Activated T-cell treated with anti-CD3 and anti-CD28 coated beads for 24 hours (primary cell): ENCODE results near the gene RNF32.
"Not testable (repeated sequence)": the region's sequence is repeated elsewhere in the genome, so short reads cannot be mapped to it uniquely, and the experiment has no call there.

Source experiments
- DNase-seq: peaks from one replicate; pipeline ENCODE4 v3.0.0-alpha.2; 2020; ENCODE audit warnings: low read depth

RNF32 gene

DNA sequence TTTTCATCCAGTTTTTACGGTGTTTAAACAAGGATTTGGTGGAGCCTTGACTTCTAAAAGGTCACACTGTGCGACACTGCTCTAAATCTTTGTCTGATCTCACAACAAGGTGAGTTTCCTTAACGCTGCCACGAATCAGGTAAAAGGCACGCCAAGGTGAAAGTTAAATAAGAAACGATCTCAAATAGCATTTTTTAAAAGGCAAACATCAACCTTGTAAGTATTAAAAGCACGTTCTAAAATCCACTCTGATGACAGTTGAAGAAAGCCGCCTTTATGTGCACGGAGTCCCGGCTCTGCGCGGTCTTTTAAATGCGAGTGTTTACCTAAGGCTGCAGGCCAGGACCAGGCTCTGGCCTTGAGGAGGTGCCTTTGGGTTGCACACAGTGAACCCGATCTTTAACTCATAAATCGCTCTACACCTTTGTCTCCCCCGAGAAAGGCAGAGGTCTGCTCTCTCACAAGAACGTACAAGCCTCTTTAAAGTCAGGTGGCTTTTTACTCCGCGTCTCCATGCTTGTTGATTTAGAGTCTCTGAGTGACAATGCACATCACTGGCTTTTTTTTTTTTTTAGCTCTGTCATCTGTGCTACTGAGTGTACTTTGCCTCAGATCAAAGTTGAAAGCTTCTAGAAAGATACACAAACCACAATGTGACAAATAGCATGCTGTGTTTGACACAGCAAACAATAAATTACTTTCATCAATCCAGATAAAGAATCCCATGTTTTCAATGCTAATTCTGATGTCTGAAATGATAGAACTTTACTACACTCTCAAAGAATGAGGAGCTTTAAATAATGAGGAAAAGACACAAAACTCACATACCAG, 25.9 kb upstream of the RNF32 start:
- DNase-seq, result no peak

- no peak for DNase-seq
Measured at GRCh38 chr7:156616269-156617202, 24.0 kb upstream of the RNF32 start.

- DNase-seq, result no peak
Measured at GRCh38 chr7:156617215-156617614, 23.4 kb upstream of the RNF32 start.

DNA sequence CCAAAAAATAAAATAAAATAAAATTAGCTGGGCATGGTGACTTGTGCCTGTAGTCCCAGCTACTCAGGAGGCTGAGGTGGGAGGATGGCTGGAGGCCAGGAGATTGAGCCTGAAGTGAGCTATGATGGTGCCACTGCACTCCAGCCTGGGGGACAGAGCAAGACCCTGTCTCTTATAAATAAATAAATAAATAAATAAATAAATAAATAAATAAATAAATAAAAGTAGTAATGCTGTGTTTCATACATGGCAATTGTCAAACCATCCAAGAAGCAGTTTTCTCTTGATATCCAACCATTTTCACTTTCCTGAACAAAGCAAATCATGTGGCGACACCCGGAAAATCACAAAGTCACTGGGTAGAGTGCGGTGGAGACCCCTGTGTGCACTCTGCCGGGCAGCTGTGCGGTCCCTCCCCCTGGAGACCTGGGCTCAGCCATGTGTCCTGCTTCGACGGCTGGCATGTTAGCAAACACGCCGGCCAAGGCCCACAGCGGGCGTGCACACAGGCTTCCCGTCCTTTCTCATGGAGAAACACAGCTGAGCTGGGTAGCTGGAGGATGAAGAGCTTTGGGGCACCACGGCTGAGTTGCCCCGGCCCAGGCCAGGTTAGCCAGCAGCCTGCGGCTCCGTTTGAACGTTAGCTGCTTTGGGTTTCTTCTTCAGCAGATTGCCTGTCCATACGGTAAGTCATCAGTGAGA, 22.3 kb upstream of the RNF32 start:
- DNase-seq, result no peak

DNA sequence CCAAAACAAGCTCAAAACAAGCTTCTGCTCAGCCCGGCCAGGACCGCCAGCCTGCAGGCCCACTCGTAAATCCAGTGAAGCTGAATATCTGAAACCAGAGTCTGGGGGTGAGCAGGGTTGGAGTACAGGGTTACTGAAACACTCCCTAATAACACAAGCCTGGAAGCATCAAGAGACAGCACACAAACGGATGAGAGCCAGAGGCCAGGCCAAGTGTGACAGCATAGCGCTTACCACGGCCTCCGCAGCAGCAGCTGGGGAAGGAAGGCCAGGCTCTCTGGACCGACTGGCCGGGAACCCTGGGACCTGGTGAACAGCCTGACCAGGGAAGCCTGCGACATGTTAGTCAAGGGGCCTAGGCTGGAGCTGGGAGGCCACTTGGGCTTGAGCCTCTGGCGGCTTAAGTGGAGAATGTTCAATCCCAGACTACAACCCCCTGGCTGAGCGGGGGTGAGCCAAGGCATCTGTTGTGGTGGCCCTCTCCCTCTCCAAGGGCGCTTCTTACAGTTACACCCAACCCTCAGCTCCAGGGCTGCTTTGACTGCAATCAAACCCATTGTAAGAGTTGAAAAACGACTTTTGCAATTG, 21.7 kb upstream of the RNF32 start:
- DNase-seq, result no peak

- not testable (repeated sequence) for DNase-seq
Measured at GRCh38 chr7:156619488-156620290, 20.9 kb upstream of the RNF32 start.

DNA sequence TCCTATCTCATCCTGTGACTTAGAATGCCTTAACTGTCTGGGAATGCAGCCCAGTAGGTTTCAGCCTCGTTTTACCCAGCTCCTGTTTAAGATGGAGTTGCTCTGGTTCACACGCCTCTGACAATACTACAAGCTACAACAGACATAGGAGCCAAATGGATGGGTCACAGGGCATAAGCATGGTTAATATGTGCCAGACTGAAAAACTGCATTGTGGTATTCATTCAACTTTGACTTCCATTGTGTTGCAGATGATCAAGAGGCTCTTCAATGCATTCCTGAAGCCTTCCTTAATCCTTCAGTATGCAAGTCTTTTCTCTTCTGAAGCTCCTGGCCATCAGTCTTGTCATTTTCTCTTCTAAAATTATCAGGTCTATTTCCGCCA, 20.3 kb upstream of the RNF32 start:
- DNase-seq, result no peak

DNA sequence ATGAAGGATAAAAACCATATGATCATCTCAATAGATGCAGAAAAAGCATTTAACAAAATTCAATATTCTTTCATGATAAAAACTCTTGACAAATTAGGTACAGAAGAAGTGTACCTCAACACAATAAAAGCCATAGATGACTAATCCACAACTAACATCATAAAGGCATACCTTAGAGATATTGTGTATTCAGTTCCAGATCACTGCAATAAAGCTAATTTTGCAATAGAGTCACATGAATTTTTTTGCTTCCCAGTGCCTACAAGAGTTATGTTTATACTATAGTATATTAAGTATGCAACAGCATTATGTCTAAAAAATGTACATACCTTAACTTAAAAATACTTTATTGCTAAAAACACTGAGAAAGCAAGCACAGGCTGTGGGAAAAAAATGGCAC, 18.9 kb upstream of the RNF32 start:
- no peak for DNase-seq

DNA sequence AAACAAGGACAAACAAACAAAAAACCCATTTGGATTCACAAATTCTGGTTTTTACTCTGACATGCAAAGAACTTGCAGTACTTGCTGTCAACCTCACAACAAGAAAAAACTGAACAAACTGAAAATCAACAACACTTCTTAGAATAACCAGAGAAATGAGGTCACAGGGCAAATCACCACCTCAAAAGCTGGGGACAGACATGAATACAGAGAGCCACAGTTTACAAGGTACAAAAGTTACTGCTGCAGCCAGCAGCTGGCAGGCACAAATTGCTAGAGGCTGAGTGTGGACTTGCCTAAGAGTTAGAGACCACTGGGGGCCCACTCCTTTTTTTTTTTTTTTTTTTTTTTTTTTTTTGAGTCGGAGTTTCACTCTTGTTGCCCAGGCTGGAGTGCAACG, 15.0 kb upstream of the RNF32 start:
- DNase-seq, result no peak

- no peak for DNase-seq
Measured at GRCh38 chr7:156626220-156626895, 14.2 kb upstream of the RNF32 start.

GRCh38 chr7:156628562-156628961, 12.0 kb upstream of the RNF32 start:
- DNase-seq, result no peak

GRCh38 chr7:156629873-156630272, 10.7 kb upstream of the RNF32 start:
- DNase-seq, result no peak

DNA sequence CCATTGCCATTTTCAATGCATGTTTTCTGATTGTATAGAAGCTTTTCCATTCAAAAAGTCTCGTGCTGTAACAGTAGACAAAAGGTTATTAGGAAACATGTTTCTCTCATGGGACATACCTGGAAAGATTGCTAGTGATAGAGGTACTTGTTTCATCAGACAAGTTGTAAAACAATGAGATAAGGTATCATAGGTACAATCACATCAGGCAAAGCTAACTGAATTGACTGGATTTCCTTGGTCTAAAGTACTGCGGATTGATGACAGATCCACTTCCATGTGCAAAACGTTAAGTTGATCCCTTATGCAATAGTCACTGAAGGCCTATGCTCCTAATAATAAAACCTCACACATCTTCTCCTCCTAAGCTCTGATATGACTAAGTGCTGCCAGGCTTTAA, 6.5 kb upstream of the RNF32 start:
- DNase-seq, result no peak

- DNase-seq, result no peak
Measured at GRCh38 chr7:156635529-156636385, 4.8 kb upstream of the RNF32 start.

GRCh38 chr7:156637093-156637492, 3.5 kb upstream of the RNF32 start:
- not testable (repeated sequence) for DNase-seq

DNA sequence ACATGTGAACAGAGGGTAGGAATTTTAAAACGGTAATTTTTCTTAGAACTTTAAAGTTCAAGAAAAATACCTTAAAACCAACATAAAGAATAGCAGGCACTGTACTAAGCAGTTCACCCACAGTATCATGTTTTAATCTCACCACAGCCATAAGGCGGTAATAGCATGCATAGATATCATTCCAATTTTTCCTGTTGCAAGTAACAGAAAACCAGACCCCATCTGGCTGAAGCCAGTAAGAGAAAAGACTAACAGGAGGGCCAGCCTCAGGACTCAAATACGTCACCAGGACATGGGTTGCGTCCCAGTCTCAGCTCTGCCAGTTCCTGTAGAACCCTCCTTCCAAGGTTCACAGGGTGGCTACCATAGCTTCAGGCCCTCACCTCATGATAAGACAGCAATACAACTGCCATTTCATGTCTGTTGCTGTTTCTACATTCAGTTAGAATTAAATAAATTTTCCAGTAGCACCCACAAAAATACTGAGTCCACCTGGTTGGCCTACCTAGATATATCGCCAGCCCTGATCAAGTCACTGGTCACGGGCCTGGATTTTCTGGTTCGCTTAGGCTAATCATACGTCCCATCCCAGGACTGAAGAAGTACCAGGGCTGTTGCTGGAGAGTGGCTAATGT, 2.0 kb upstream of the RNF32 start:
- no peak for DNase-seq

DNA sequence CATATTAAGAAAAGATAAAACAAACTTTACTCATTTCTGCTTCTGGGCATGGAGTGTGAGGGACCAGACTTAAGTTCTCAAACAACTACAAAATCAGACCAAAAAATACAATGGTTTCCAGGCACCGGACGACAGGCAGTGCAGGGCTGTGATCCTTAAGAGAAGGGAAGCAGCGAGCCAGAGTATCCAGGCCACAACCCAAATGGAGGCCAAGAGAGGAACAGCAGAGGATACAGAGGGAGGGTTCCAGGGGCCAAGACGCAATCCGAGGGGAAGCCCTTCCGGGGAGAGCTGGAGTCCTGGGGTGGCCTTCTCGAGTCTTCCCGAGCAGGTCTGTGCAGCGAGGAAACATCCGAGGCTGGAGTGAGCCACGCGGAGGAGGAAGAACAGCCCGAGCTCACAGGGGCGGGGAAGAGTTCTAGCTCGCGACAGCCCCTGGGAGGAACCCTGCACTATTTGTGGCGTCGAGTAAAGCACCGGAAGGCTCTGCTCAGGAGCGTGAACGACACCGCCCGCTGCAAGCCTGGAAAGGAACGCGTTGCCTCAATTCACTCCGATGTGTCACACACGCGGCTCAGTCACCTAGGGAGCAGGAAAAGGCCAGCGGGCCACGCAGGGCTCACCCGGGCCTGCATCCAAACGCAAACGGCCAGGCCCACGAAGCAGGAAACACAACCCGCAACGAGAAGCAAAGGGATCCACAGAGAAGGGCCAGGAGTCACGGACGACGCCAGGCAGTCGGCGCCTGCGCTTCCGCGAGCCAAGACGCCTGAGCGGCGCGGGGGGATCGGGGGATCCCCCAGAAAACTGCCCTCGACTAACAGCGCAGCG, 933 bp upstream of the RNF32 start:
- no peak for DNase-seq

GRCh38 chr7:156640949-156641485, 443 bp downstream of the RNF32 start:
- peak; percentile 38 for DNase-seq
